Activated T-cell treated with anti-CD3 and anti-CD28 coated beads, Interleukin-2, amount 50 U/mL, for 24 hours (primary cell): ENCODE results near the gene RNLS.
"Not testable (repeated sequence)": the region's sequence is repeated elsewhere in the genome, so short reads cannot be mapped to it uniquely, and the experiment has no call there.

Source experiments
- DNase-seq: peaks from one replicate; pipeline ENCODE4 v3.0.0-alpha.2; 2020
- H3K27ac Mint-ChIP-seq: 2 replicates; pipeline ENCODE4 v1.8.0; 2020; ENCODE audit warnings: mild to moderate bottlenecking, mixed read lengths
- H3K27me3 Mint-ChIP-seq: 2 replicates; pipeline ENCODE4 v1.8.0; 2020; ENCODE audit warnings: mixed read lengths
- H3K36me3 Mint-ChIP-seq: 2 replicates; pipeline ENCODE4 v1.8.0; 2020; ENCODE audit warnings: low read depth, mixed read lengths
- H3K4me1 Mint-ChIP-seq: 2 replicates; pipeline ENCODE4 v1.8.0; 2020; ENCODE audit warnings: low read depth, mixed read lengths
- H3K4me3 Mint-ChIP-seq: 2 replicates; pipeline ENCODE4 v1.8.0; 2020; ENCODE audit warnings: mild to moderate bottlenecking, moderate library complexity, mixed read lengths
- H3K9me3 Mint-ChIP-seq: 2 replicates; pipeline ENCODE4 v1.8.0; 2020; ENCODE audit warnings: mixed read lengths

The RNLS gene

DNA sequence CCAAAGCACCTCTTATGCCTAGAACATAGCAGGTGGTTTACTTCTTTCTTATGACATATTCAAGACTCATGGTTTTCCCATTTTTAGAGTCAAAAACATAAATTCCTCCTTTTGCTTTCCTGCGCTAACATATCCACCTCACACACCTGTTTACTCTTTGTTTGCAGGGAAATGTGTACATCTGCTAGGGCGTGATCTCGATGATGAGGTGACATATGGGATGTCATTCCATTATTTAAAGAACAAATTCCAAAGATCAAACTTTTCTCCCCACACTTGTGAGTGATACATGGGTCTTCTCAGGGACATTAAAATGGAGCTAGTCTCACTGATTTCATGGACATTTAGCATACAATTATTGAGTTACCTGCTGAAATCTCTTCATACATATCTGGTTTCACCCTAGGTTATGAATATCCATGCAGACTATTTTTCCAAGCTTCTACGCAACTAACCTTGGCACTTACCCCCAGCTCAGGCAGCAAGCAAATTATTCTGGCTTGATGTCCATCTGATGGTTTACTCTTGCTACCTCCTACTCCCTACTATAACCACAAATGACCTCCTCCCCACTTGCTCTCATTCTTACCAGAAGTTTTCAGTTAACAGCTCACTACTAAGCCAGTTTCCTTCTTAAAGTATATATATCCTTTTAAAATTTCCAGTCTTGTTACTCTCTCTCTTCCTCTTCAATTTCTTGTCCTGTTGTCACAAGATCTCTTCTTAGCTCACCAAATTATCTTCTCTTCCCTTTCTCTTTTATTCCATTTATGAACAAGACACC, 208.5 kb downstream of the RNLS start:
- H3K4me1 Mint-ChIP-seq = peaks cover 12% of the 10 kb centered on the region
- H3K36me3 Mint-ChIP-seq = no peaks in the 10 kb centered on the region
- no peaks in the 10 kb centered on the region for H3K27me3 Mint-ChIP-seq
- H3K27ac Mint-ChIP-seq = no peak overlapping the region
- H3K9me3 Mint-ChIP-seq = no peaks in the 10 kb centered on the region
- H3K4me3 Mint-ChIP-seq = no peak overlapping the region
- DNase-seq = no peak

- DNase-seq = no peak
- Mint-ChIP-seq H3K4me1 (peaks cover 11% of the 10 kb centered on the region), H3K9me3 (no peaks in the 10 kb centered on the region), H3K27me3 (no peaks in the 10 kb centered on the region), H3K27ac (no peak overlapping the region), H3K36me3 (no peaks in the 10 kb centered on the region), H3K4me3 (no peak overlapping the region)
These were observed 210.1 kb downstream of the RNLS start for GRCh38 chr10:88372881-88373592.

DNA sequence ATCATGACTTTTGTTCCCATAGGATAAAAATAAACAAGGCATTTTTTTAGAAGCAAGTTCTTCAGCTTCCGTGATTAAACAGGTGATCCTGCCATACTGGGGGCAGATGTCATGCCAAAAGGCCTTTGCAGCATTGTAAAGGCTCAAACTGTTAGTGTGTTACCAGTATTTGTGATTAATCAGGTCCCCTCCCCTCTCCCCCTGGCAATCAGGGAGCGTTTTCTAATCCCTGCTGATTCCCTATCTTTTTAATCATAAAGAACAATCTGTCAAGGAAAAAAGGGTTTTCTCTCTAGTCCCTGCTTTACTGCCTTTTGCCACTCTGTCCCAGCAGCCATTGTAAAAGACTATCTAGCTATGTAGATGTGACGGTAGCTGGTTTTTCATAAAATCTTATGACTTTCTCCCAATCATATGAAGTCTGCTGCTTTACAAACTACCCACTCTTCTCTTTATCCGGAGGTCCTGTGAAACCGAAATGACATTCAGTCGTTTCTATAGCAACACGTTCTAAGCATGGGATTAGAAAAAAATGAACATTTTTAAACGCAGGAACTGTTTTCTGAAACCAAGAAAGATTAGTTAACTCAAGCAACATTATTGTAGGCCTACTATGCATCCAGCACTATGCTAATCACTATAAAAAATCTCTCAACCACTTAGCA, 210.9 kb downstream of the RNLS start:
- no peaks in the 10 kb centered on the region for H3K36me3 Mint-ChIP-seq
- no peak overlapping the region for H3K4me3 Mint-ChIP-seq
- peaks cover 11% of the 10 kb centered on the region for H3K4me1 Mint-ChIP-seq
- no peaks in the 10 kb centered on the region for H3K9me3 Mint-ChIP-seq
- DNase-seq = no peak
- no peaks in the 10 kb centered on the region for H3K27me3 Mint-ChIP-seq
- H3K27ac Mint-ChIP-seq = no peak overlapping the region

GRCh38 chr10:88370713-88371112, 212.4 kb downstream of the RNLS start:
- Mint-ChIP-seq H3K9me3 (no peaks in the 10 kb centered on the region), H3K36me3 (no peaks in the 10 kb centered on the region), H3K4me1 (peaks cover 11% of the 10 kb centered on the region), H3K27ac (no peak overlapping the region), H3K4me3 (no peak overlapping the region), H3K27me3 (no peaks in the 10 kb centered on the region)
- DNase-seq = no peak

- H3K27me3 Mint-ChIP-seq = no peaks in the 10 kb centered on the region
- no peaks in the 10 kb centered on the region for H3K36me3 Mint-ChIP-seq
- DNase-seq = no peak
- no peaks in the 10 kb centered on the region for H3K9me3 Mint-ChIP-seq
- no peak overlapping the region for H3K27ac Mint-ChIP-seq
- no peak overlapping the region for H3K4me3 Mint-ChIP-seq
- no peaks in the 10 kb centered on the region for H3K4me1 Mint-ChIP-seq
These were observed 216.3 kb downstream of the RNLS start for GRCh38 chr10:88366772-88367171.

GRCh38 chr10:88361995-88362807, 220.9 kb downstream of the RNLS start:
- no peaks in the 10 kb centered on the region for H3K9me3 Mint-ChIP-seq
- H3K27ac Mint-ChIP-seq = no peak overlapping the region
- no peaks in the 10 kb centered on the region for H3K36me3 Mint-ChIP-seq
- DNase-seq = no peak
- H3K4me1 Mint-ChIP-seq = no peaks in the 10 kb centered on the region
- no peaks in the 10 kb centered on the region for H3K27me3 Mint-ChIP-seq
- no peak overlapping the region for H3K4me3 Mint-ChIP-seq

- H3K9me3 Mint-ChIP-seq = peaks cover 4% of the 10 kb centered on the region
- no peaks in the 10 kb centered on the region for H3K27me3 Mint-ChIP-seq
- no peaks in the 10 kb centered on the region for H3K36me3 Mint-ChIP-seq
- H3K4me3 Mint-ChIP-seq = no peak overlapping the region
- no peak for DNase-seq
- H3K27ac Mint-ChIP-seq = no peak overlapping the region
- H3K4me1 Mint-ChIP-seq = no peaks in the 10 kb centered on the region
These were observed 221.6 kb downstream of the RNLS start for GRCh38 chr10:88361494-88361893.

DNA sequence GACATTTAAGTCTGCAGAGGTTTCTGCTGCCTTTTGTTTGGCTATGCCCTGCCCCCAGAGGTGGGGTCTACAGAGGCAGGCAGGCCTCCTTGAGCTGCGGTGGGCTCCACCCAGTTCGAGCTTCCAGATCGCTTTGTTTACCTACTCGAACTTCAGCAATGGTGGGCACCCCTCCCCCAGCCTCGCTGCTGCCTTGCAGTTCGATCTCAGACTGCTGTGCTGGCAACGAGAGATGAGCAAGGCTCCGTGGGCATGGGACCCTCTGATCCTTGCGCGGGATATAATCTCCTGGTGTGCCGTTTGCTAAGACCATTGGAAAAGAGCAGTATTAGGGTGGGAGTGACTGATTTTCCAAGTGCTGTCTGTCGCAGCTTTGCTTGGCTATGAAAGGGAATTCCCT, 227.4 kb downstream of the RNLS start:
- H3K4me3 Mint-ChIP-seq, H3K27me3 Mint-ChIP-seq, DNase-seq, H3K4me1 Mint-ChIP-seq, H3K27ac Mint-ChIP-seq, H3K36me3 Mint-ChIP-seq: not testable (repeated sequence)
- H3K9me3 Mint-ChIP-seq = peaks cover 23% of the 10 kb centered on the region

GRCh38 chr10:88347597-88348304, 235.4 kb downstream of the RNLS start:
- Mint-ChIP-seq H3K9me3 (peaks cover 3% of the 10 kb centered on the region), H3K27me3 (no peaks in the 10 kb centered on the region), H3K36me3 (no peaks in the 10 kb centered on the region), H3K4me3 (no peak overlapping the region), H3K4me1 (peaks cover 8% of the 10 kb centered on the region), H3K27ac (no peak overlapping the region)
- no peak for DNase-seq

DNA sequence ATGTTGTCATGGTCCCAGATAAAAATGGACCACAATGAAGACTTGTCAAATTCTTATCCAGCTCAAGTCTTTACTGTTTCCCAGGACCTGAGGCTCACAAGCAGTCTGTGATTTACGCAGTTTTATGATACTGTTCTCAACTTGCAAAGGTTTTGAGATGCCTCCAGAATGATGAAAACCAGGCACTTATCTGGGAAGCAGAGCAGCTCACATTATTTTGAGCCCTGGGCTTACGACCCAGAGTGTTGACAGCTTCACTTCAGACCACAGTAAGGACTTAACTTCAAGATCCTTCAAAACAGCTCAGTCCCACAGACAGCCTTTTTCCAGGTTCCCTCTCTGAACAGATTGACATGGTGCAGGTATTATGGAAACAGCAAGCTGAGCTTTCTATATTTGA, 236.1 kb downstream of the RNLS start:
- H3K9me3 Mint-ChIP-seq = peaks cover 3% of the 10 kb centered on the region
- no peaks in the 10 kb centered on the region for H3K27me3 Mint-ChIP-seq
- DNase-seq = no peak
- peaks cover 8% of the 10 kb centered on the region for H3K4me1 Mint-ChIP-seq
- no peak overlapping the region for H3K4me3 Mint-ChIP-seq
- H3K36me3 Mint-ChIP-seq = no peaks in the 10 kb centered on the region
- H3K27ac Mint-ChIP-seq = no peak overlapping the region

DNA sequence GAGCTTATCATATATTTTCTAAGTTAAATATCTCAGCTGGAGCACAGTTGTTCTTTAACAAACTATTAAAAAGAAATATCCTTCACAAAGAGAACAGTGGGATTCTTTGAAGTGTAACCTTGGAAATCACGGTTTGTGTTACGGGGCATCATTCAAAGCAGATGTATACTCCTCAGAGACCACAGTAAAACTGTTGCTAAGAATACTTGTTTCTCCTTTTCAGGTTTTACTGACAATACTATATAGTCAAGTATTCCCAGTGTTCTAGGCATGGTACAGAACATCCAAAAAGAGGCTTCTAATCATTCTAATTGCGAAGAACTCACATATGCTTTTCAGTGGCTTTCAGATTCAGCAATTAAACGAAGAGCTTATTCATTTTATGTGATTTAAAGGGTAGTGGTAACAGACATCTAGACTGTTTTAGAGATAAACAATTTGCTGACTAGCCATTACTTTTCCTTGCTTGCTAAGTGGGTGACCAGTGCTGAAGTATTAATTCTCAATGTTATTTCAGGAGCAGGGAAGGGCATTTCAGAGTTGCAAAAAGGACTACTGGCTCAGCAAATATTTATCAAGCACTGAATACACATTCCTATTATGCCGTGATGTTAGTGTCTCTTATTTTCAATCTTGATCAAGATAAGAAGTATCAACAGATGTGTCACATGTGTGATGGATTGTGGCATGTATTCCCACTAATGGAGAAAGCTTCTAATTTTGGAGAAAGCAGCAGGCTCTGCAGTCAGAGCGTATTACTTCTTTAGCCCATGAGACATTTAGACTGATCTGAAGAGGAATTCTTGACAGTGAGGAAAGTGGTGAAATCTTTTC, 236.8 kb downstream of the RNLS start:
- H3K9me3 Mint-ChIP-seq = peaks cover 3% of the 10 kb centered on the region
- no peaks in the 10 kb centered on the region for H3K27me3 Mint-ChIP-seq
- H3K4me3 Mint-ChIP-seq = no peak overlapping the region
- peaks cover 8% of the 10 kb centered on the region for H3K4me1 Mint-ChIP-seq
- no peaks in the 10 kb centered on the region for H3K36me3 Mint-ChIP-seq
- H3K27ac Mint-ChIP-seq = no peak overlapping the region
- no peak for DNase-seq

GRCh38 chr10:88343761-88344484, 239.2 kb downstream of the RNLS start:
- H3K9me3 Mint-ChIP-seq = no peaks in the 10 kb centered on the region
- H3K4me3 Mint-ChIP-seq = no peak overlapping the region
- peaks cover 8% of the 10 kb centered on the region for H3K4me1 Mint-ChIP-seq
- no peak for DNase-seq
- no peaks in the 10 kb centered on the region for H3K27me3 Mint-ChIP-seq
- no peak overlapping the region for H3K27ac Mint-ChIP-seq
- no peaks in the 10 kb centered on the region for H3K36me3 Mint-ChIP-seq
